IMR-90 (cell line): ENCODE data around the gene COL9A3. TPM values are rescaled to one million over a fixed set of nuclear protein-coding genes. Genes with fewer than 3 reads are reported as not detected.

Source experiments
- ATAC-seq: fragments of 200-7000 bp; cut with Tn5 transposase; 2 replicates; pipeline ENCODE4 v1.9.1; 2020; ENCODE audit warnings: low read depth, mild to moderate bottlenecking, moderate library complexity
- BruUV-seq: library from RNA; stranded (reverse); fragments of 400-500 nt; replicated peaks from 2 replicates; lab custom pipeline; 2021; lab: Mats Ljungman, UMichigan
- CTCF ChIA-PET: fragments of 300-600 bp; formaldehyde crosslinking; extraction: SDS; loops from one replicate; lab custom pipeline; 2021; ENCODE audit warnings: antibody characterized with exemption; lab: Yijun Ruan, JAX
- POLR2A ChIA-PET: fragments of 300-600 bp; sonication (Branson Sonifier 250); formaldehyde crosslinking; loops from one replicate; lab custom pipeline; 2022; ENCODE audit warnings: antibody characterized with exemption; ENCODE audit not compliant: unreplicated experiment; lab: Charles Lee
- DNase-seq: peaks from one replicate; pipeline ENCODE4 v3.0.0; 2013
- H2AFZ ChIP-seq: replicated peaks from 2 replicates; pipeline ENCODE3; 2013; ENCODE audit warnings: low read length, mild to moderate bottlenecking; ENCODE audit not compliant: poor library complexity
- H2AK5ac ChIP-seq: 2 replicates; pipeline ENCODE4 v1.6.1; 2013; ENCODE audit warnings: low read depth, low read length, inconsistent platforms
- H2AK9ac ChIP-seq: replicated peaks from 2 replicates; pipeline ENCODE3; 2013; ENCODE audit warnings: mild to moderate bottlenecking, low read depth, low read length, moderate library complexity; ENCODE audit not compliant: poor library complexity
- H2BK120ac ChIP-seq: 2 replicates; pipeline ENCODE4 v1.6.1; 2013; ENCODE audit warnings: low read depth, low read length, inconsistent platforms
- H2BK15ac ChIP-seq: 3 replicates; pipeline ENCODE4 v1.6.1; 2013; ENCODE audit warnings: low read depth, low read length, inconsistent platforms
- H2BK20ac ChIP-seq: 2 replicates; pipeline ENCODE4 v1.6.1; 2013; ENCODE audit warnings: low read depth, mild to moderate bottlenecking, inconsistent platforms, low read length, moderate library complexity
- H2BK5ac ChIP-seq: 2 replicates; pipeline ENCODE4 v1.6.1; 2013; ENCODE audit warnings: mild to moderate bottlenecking, low read depth, low read length, inconsistent platforms; ENCODE audit not compliant: poor library complexity, severe bottlenecking
- H3K14ac ChIP-seq: replicated peaks from 2 replicates; pipeline ENCODE4 v1.6.1; 2013; ENCODE audit warnings: low read depth, low read length, inconsistent platforms
- H3K18ac ChIP-seq: 2 replicates; pipeline ENCODE4 v1.6.1; 2013; ENCODE audit warnings: low read depth, low read length, control low read depth
- H3K23ac ChIP-seq: 2 replicates; pipeline ENCODE4 v1.6.1; 2013; ENCODE audit warnings: low read depth, low read length, inconsistent platforms
- H3K27ac ChIP-seq: 2 replicates; pipeline ENCODE4 v1.5.1; 2013; ENCODE audit warnings: mild to moderate bottlenecking, control low read depth, low read length; ENCODE audit not compliant: insufficient read depth
- H3K27me3 ChIP-seq: 2 replicates; pipeline ENCODE4 v1.6.1; 2013; ENCODE audit warnings: low read length; ENCODE audit not compliant: control insufficient read depth, insufficient read depth
- H3K36me3 ChIP-seq: 2 replicates; pipeline ENCODE4 v1.6.1; 2013; ENCODE audit warnings: low read length, mixed read lengths; ENCODE audit not compliant: control insufficient read depth, insufficient read depth
- H3K4ac ChIP-seq: 2 replicates; pipeline ENCODE4 v1.6.1; 2013; ENCODE audit warnings: low read depth, low read length, inconsistent platforms
- H3K4me1 ChIP-seq: 2 replicates; pipeline ENCODE4 v1.6.1; 2013; ENCODE audit warnings: low read length, mixed read lengths; ENCODE audit not compliant: control insufficient read depth, insufficient read depth
- H3K4me2 ChIP-seq: 2 replicates; pipeline ENCODE4 v1.6.1; 2013; ENCODE audit warnings: low read depth, mild to moderate bottlenecking, control low read depth, low read length, moderate library complexity
- H3K4me3 ChIP-seq: 2 replicates; pipeline ENCODE4 v1.5.1; 2013; ENCODE audit warnings: low read depth, mild to moderate bottlenecking, control low read depth, low read length, moderate library complexity; ENCODE audit not compliant: insufficient read depth
- H3K56ac ChIP-seq: 2 replicates; pipeline ENCODE4 v1.6.1; 2013; ENCODE audit warnings: low read length, inconsistent platforms; ENCODE audit not compliant: insufficient read depth; ENCODE audit errors: extremely low read depth
- H3K79me1 ChIP-seq, 2 experiments: 2 replicates each; pipeline ENCODE4 v1.6.1; 2013; ENCODE audit warnings: low read length in 2 of 2, inconsistent platforms in 1 of 2, low read depth in 1 of 2
- H3K9ac ChIP-seq: 2 replicates; pipeline ENCODE4 v1.6.1; 2013; ENCODE audit warnings: low read depth, low read length, control low read depth
- H3K9me1 ChIP-seq: 2 replicates; pipeline ENCODE4 v1.6.1; 2013; ENCODE audit warnings: low read length, inconsistent platforms; ENCODE audit not compliant: insufficient read depth
- H3K9me3 ChIP-seq: 2 replicates; pipeline ENCODE4 v1.6.1; 2013; ENCODE audit warnings: low read length; ENCODE audit not compliant: control insufficient read depth, insufficient read depth
- H4K20me1 ChIP-seq: 2 replicates; pipeline ENCODE4 v1.6.1; 2013; ENCODE audit warnings: low read length, inconsistent platforms; ENCODE audit not compliant: insufficient read depth
- H4K5ac ChIP-seq: 2 replicates; pipeline ENCODE4 v1.6.1; 2013; ENCODE audit warnings: mild to moderate bottlenecking, low read depth, low read length, control low read depth
- H4K8ac ChIP-seq, 2 experiments: 2 replicates each; pipeline ENCODE4 v1.6.1; 2013; ENCODE audit warnings: low read depth in 2 of 2, low read length in 2 of 2, control low read depth in 1 of 2, inconsistent platforms in 1 of 2
- H4K91ac ChIP-seq: 2 replicates; pipeline ENCODE4 v1.6.1; 2013; ENCODE audit warnings: low read depth, low read length, inconsistent platforms; ENCODE audit not compliant: insufficient read depth
- CEBPB ChIP-seq: IDR thresholded peaks from 2 replicates; pipeline ENCODE4 v1.6.1; 2012; ENCODE audit warnings: low read depth, low read length, improper control_type of control experiment
- CHD1 ChIP-seq: IDR thresholded peaks from 2 replicates; pipeline ENCODE4 v1.6.1; 2012; ENCODE audit warnings: low read depth, low read length, improper control_type of control experiment
- CTCF ChIP-seq: conservative IDR thresholded peaks from 2 replicates; pipeline ENCODE4 v1.5.1; 2012; ENCODE audit warnings: mild to moderate bottlenecking, low read depth, low read length, improper control_type of control experiment
- ELK1 ChIP-seq: fragments of 150-350 bp; IDR thresholded peaks from 2 replicates; pipeline ENCODE4 v1.6.1; 2016; ENCODE audit warnings: low read depth, mild to moderate bottlenecking, low read length, moderate library complexity, borderline replicate concordance
- MAFK ChIP-seq: IDR thresholded peaks from 2 replicates; pipeline ENCODE4 v1.6.1; 2012; ENCODE audit warnings: low read depth, low read length, improper control_type of control experiment
- MAZ ChIP-seq: IDR thresholded peaks from 2 replicates; pipeline ENCODE4 v1.6.1; 2012; ENCODE audit warnings: low read depth, mild to moderate bottlenecking, low read length, improper control_type of control experiment, moderate library complexity, borderline replicate concordance
- MXI1 ChIP-seq: IDR thresholded peaks from 2 replicates; pipeline ENCODE4 v1.6.1; 2012; ENCODE audit warnings: low read depth, mild to moderate bottlenecking, low read length, moderate library complexity, borderline replicate concordance
- NFE2L2 ChIP-seq: fragments of 150-350 bp; IDR thresholded peaks from 2 replicates; pipeline ENCODE4 v1.6.1; 2016; ENCODE audit warnings: low read depth, mild to moderate bottlenecking, low read length
- RAD21 ChIP-seq: IDR thresholded peaks from 2 replicates; pipeline ENCODE4 v1.6.1; 2012; ENCODE audit warnings: low read length, improper control_type of control experiment
- RFX5 ChIP-seq: IDR thresholded peaks from 2 replicates; pipeline ENCODE4 v1.8.0; 2012; ENCODE audit warnings: low read depth, mild to moderate bottlenecking, low read length, moderate library complexity
- SMC3 ChIP-seq: fragments of 150-350 bp; IDR thresholded peaks from 2 replicates; pipeline ENCODE4 v1.6.1; 2016; ENCODE audit warnings: low read depth, mild to moderate bottlenecking, antibody characterized with exemption, low read length, moderate library complexity
- USF2 ChIP-seq: fragments of 150-350 bp; IDR thresholded peaks from 2 replicates; pipeline ENCODE4 v1.6.1; 2017; ENCODE audit warnings: mild to moderate bottlenecking, antibody characterized with exemption, low read length, low read depth
- WGBS, 2 experiments: methylation state at CpG; one replicate each; pipeline versions ENCODE4 v1.1.5 to v1.1.7; 2013; ENCODE audit warnings: missing lambda C conversion rate in 2 of 2; ENCODE audit not compliant: insufficient read length in 1 of 2; ENCODE audit errors: extremely low coverage in 2 of 2; 5-methylcytosine and 5-hydroxymethylcytosine counted together
- dilution Hi-C: fragments of 300-500 bp; cut with HindIII; formaldehyde crosslinking; loops from one replicate; pipeline ENCODE4 v1.14.3; 2018; ENCODE audit warnings: low sequenced_read_pairs; ENCODE audit not compliant: unreplicated experiment
- in situ Hi-C: fragments of 300-500 bp; cut with MboI; formaldehyde crosslinking; loops from 3 replicates; pipeline ENCODE4 v1.14.3; 2019; ENCODE audit warnings: low sequenced_read_pairs, inconsistent platforms, mixed read lengths
- intact Hi-C: fragments of 100-400 bp; cut with micrococcal nuclease; formaldehyde crosslinking; loops from 2 replicates; pipeline ENCODE4 v1.10.0; 2022
- polyA plus RNA-seq, 3 experiments: library from polyadenylated mRNA; depleted of rRNA; stranded (reverse); fragments of >200 nt; gene quantifications; 2 replicates each; pipeline ENCODE4 v1.2.3, GENCODE V29; 2012; ENCODE audit warnings: low replicate concordance in 1 of 3
- total RNA-seq: library from RNA; depleted of rRNA; stranded (reverse); fragments of >200 nt; gene quantifications from 2 replicates; pipeline ENCODE4 v1.2.3, GENCODE V29; 2012

Gene COL9A3
- total and polyA plus RNA-seq, 2 of the 4 experiments (the other 2 are of a cell fraction), result 0.36 to 1.4 TPM

GRCh38 chr20:62812907-62813200 is 4.0 kb upstream of the COL9A3 start:
- Histone ChIP-seq H4K5ac (no peak overlapping the region), H2BK5ac (no peak overlapping the region), H2BK20ac (no peak overlapping the region), H4K8ac (no peak overlapping the region), H2AK5ac (no peak overlapping the region), H3K4me1 (peaks cover 8% of the 10 kb centered on the region; the same call in 1 of the 2 replicates), H4K91ac (no peak overlapping the region), H3K27me3 (peaks cover 23% of the 10 kb centered on the region), H4K20me1 (peaks cover 34% of the 10 kb centered on the region), H3K18ac (no peak overlapping the region), H3K4ac (no peak overlapping the region), H2AFZ (no peak overlapping the region), H3K9me3 (no peaks in the 10 kb centered on the region), H3K9ac (no peak overlapping the region), H3K56ac (no peak overlapping the region), H2BK120ac (no peak overlapping the region), H3K36me3 (peaks cover 42% of the 10 kb centered on the region; the same call in 1 of the 2 replicates), H2BK15ac (no peak overlapping the region), H3K23ac (no peak overlapping the region), H3K4me3 (no peak overlapping the region), H3K27ac (no peak overlapping the region), H2AK9ac (no peak overlapping the region), H3K14ac (no peak overlapping the region), H3K4me2 (no peak overlapping the region), H3K9me1 (no peaks in the 10 kb centered on the region), H3K79me1 (peaks cover 15 to 20% of the 10 kb centered on the region in 2 experiments)
- CTCF ChIA-PET, result no interaction called here
- POLR2A ChIA-PET, result no interaction called here
- in situ Hi-C loops (no loop called here), intact Hi-C loops (no loop called here), dilution Hi-C loops (no loop called here)
- 100% methylated on average over 5 of the region's 11 CpGs; no CpG with 5 or more reads in 1 of the 2 experiments for WGBS, 2 experiments
- no peak for DNase-seq
- TF ChIP-seq CHD1, result no peak
- TF ChIP-seq SMC3, result no peak
- no peak for TF ChIP-seq ELK1
- TF ChIP-seq MXI1, result no peak
- TF ChIP-seq CTCF, result no peak
- no peak for TF ChIP-seq RFX5
- TF ChIP-seq USF2, result no peak
- TF ChIP-seq MAZ, result no peak
- TF ChIP-seq CEBPB, result no peak
- no peak for TF ChIP-seq MAFK
- no peak for TF ChIP-seq RAD21
- TF ChIP-seq NFE2L2, result no peak
- no TSS peak for BruUV-seq
- ATAC-seq, result no peak
